HG02588 (cell line): ENCODE data around the gene NUPR2.
"Not testable (repeated sequence)": the region's sequence is repeated elsewhere in the genome, so short reads cannot be mapped to it uniquely, and the experiment has no call there.

Experiments used
- ATAC-seq: cut with Tn5 transposase; IDR thresholded peaks from one replicate; pipeline ENCODE4 v1.9.1; 2021; ENCODE audit warnings: mild to moderate bottlenecking, moderate library complexity; ENCODE audit not compliant: unreplicated experiment

The NUPR2 gene

GRCh38 chr7:56087445-56087844 is 28.8 kb downstream of the NUPR2 start:
- no peak for ATAC-seq

DNA sequence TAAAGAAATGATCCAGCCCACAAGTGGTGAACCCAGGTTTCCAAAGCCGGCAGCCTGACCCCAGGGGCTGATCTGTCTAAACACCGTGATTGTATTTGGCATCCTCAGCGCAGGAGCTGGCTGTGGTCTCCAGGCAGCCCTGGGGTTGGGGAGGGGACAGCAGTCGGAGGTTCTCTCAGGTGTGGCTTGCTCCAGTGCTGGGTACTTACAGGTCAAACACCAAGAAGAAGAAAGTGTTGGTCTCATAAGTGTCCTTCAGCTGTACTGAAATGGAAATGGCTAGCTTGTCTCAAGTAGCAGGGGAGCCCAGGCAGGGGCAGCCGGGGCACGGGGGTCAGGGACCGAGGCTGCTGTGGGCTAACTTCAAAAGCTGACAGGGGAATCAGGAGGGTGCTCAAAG is 29.5 kb downstream of the NUPR2 start:
- ATAC-seq = no peak

GRCh38 chr7:56083150-56083785 is 32.9 kb downstream of the NUPR2 start:
- ATAC-seq = no peak

DNA sequence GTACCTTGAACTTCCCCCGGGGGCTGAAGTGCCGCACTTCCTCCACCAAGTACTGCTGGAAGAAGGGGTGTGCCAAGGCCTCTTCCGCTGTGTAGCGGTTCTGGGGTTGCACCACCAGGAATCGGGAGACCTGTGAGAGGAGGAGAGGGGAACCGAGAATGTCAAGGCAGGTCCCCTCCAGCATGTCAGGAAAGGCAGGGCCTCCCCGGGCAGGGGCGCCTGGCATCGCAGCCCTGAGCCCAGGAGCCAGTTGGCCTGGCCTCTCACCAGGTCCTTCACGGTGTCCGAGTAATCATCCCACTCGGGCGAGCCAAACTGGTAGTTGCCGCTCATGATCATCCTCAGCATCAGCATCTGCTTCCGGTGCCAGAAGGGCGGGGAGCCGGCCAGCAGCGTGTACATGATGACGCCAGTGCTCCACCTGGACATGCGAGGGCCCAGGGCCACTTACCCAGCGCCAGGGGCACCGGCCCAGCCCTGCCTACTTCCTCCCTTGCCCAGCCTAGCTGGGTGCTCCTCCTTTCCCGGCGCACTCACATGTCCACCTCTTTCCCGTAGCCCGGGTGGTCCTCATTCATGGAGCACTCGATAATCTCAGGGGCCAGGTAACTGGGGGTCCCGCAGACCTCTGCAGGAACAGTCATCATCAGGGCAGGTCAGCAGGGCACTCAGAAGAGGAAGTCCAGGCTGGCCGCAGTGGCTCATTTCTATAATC is 34.4 kb downstream of the NUPR2 start:
- ATAC-seq = no peak

- not testable (repeated sequence) for ATAC-seq
Measured at GRCh38 chr7:56080726-56081435, 35.3 kb downstream of the NUPR2 start.

DNA sequence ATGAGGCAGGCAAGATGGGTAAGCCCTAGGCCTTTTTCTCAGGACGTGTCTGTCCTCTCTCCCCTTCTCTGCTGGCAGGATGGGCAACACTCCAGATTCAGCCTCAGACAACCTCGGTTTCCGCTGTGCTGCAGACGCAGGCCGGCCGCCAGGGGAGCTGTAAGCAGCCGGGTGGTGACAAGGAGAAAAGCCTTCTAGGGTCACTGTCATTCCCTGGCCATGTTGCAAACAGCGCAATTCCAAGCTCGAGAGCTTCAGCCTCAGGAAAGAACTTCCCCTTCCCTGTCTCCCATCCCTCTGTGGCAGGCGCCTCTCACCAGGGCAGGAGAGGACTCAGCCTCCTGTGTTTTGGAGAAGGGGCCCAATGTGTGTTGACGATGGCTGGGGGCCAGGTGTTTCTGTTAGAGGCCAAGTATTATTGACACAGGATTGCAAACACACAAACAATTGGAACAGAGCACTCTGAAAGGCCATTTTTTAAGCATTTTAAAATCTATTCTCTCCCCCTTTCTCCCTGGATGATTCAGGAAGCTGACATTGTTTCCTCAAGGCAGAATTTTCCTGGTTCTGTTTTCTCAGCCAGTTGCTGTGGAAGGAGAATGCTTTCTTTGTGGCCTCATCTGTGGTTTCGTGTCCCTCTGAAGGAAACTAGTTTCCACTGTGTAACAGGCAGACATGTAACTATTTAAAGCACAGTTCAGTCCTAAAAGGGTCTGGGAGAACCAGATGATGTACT is 36.6 kb downstream of the NUPR2 start:
- ATAC-seq = no peak

DNA sequence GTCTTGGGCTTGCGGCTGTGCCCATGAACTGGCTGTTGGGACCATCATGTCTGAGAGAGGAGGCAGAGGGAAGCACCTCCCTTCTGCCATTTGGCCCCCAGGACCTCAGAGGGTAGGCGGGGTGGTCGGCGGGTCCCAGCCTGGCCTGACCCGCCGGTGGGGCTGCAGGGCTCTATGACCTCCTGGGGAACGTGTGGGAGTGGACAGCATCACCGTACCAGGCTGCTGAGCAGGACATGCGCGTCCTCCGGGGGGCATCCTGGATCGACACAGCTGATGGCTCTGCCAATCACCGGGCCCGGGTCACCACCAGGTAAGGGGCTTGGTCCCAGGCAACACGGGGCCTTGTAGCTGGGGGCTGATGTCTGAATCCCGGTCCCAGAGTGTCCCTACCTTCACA is 38.0 kb downstream of the NUPR2 start:
- no peak for ATAC-seq

DNA sequence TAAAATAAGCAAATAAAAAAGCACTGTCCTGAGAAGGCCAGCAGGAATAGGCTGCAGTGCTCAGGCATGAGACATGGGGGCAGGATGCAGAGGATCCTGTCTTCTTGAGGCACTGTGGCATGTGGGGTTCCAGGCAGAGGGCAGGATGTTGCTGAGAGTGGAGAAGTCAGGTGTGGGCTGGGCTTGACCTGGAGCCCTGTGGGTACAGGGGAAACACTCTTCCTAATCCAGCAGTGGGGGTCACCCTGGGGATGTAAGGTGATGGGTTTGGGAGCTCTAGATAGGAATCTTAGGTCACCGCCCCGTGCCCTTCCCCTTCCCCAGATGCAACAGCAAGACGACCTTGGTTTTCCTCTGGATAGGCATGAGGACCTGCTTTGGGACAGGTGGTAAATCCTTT is 38.5 kb downstream of the NUPR2 start:
- no peak for ATAC-seq

DNA sequence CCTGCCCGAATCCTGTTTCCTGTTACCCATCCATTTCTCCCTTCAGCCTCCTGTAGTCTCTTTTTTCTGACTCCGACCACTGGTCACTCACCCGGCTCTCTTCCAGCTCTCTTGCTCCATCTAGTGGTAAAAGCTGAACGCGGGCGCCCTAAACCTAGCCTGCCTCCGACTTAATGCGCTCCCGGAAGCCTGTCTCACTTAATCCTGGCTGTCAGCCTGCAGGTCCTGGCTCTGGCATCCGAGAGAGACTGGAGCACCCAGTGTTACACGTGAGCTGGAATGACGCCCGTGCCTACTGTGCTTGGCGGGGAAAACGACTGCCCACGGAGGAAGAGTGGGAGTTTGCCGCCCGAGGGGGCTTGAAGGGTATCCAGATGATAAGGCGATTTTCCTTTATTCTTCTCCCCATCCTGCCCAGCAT is 41.8 kb downstream of the NUPR2 start:
- ATAC-seq = no peak

DNA sequence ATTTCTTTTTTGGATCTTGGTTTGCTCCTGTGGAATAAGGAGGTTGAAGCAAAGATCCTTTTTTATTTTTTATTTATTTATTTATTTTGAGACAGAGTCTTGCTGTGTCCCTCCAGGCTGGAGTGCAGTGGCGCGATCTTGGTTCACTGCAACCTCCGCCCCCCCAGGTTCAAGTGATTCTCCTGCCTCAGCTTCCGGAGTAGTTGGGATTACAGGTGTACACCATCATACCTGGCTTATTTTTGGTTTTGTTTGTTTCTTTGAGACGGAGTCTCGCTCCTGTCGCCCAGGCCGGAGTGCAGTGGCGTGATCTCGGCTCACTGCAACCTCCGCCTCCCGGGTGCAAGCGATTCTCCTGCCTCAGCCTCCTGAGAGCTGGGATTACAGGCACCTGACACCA is 49.8 kb downstream of the NUPR2 start:
- ATAC-seq = not testable (repeated sequence)
